NCI-H187 (cell line): ENCODE data around the gene KCNJ9.
"Not testable (repeated sequence)": the region's sequence is repeated elsewhere in the genome, so short reads cannot be mapped to it uniquely, and the experiment has no call there.

Source experiments
- DNase-seq, 2 experiments: peaks; one replicate each; lab custom pipeline; 2025; lab: John Stamatoyannopoulos, UW

Gene KCNJ9

DNA sequence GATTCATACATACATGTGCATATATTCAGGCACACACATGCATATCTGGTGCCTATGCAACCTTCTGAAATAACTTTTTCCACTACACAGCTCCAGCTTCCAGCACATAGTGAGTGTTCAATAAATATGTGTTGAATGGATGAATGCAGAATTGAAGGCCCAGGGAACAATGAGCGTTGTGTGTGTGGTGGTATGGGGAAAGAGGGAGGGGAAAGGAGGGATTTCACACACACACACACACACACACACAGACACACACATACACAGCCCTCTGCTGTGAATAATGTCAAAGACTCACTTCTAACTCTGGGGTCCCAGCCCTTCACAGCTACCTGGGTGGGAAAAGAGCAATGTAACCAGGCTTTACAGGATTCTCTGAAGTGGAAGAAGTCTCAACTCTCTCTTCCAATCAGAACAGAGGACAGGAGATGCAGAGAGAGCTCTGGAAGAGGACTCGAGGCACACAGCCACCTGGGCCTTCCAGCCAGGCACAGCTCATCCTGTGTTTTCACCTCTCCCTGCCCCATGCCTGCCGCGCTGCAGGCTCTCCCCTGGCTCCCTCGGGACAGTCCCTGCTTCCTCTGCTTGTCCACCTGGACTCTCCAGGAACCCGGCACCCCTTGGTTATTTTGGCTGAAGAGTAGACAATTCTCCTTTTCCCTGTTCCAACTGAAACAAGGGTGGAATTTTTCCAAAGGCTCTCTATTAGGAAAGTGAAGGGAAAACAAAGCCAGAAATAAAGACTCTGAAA lies 22.5 kb downstream of the KCNJ9 start:
- DNase-seq = no peak

DNA sequence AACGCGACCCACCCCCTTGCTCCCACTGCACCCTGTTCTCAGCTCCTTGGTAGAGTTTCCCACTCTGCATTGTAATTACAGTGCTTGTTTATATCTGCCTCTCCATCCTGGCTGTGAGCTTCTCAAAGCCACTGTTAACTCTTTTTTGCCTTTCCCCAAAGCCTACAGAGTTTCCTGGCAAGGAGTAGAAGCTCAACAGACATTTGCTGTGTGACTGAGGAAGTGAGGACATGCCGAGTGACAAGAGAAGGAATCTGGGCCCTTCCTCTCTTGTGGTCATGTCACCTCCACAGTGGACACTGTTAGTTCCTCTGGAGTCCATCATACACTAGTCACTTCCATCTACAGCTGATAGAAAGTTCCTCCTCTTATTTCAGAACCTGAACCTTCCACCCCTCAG lies 23.1 kb downstream of the KCNJ9 start:
- DNase-seq = no peak

DNA sequence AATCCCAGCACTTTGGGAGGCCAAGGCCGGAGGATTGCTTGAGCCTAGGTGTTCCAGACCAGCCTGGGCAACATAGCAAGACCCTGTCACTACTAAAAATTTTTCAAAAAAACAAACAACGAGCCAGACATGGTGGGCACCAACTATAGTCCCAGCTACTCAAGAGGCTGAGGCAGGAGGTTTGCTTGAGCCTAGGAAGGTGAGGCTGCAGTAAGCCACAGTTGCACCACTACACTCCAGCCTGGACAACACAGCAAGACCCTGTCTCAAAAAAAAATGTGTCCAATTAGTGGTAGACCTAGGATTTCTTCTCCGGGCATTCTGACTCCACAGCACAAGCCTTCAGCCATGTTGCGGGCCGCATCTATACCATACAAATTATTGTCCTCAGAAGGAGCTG lies 23.8 kb downstream of the KCNJ9 start:
- no peak for DNase-seq

DNA sequence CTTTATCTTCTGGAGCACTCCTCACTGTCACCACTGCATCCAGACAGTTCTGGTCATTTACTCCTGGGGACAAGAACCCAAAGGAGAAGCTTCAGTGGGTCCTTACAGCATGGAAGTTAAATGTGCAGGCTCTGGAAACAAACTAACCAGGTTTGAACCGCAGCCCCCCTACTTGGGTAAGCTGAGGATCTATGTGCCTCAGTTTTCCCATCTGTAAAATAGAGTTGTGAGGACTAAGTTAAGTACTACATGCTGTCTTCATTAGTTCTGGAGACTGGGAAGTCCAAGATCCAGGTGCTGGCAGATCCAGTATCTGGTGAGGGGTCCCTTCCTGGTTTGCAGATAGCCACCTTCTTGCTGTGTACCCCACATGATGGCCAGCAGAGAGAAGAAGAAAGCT lies 26.2 kb downstream of the KCNJ9 start:
- no peak for DNase-seq

DNA sequence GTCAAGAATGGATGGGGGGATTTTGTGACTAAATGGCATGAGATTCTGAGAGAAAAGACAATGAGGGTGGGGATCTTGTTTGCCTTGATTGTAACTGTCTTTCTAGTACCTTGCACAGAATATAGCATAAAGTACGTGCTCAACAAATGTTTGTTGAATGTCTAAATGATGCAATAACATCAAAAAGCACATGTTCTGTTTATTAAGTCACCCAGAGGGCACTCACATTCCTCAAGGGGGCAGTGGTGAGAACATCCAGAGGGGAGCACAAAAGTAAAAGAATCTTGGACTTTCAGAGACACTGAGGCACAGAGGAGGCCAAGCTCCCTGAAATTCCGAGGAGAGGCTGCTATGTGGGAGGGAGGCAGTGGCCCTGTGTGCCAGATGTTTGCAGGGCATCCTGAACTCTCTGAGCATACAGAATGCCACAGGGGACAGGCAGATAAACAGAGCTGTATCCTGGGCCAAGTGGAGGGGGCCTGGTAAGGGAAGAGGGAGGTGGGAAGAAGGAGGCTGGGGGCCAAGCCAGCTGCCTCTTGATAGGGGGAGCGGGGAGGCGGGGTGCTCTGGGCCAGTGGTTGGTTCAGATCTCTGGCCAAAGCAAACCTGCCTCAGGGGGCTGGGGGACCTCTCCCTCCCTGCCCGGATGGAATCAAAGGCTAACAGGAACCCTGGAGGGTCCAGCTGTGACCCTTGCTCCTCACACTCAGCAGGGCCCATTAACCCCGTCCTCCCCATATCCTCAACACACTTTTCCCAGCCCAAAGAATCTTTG lies 27.7 kb downstream of the KCNJ9 start:
- no peak for DNase-seq

DNA sequence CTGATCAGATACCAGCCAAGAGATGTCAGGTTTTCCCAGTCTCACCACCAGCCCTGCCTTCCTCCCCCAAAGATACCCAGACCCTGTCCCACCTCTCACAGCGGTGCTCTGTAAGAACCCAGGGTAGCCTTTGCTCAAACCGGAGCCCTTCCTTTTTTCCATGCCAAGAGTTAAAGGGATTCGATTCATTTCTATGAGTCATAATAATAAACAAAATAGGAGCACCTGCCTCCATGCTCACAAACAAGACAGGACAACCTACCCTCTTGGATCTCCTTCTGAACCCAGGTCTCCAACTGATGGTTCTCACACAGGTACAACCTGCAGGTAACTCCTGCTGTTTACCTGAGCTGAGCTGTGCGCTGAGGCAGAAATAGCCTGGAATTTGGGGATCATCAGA lies 28.3 kb downstream of the KCNJ9 start:
- DNase-seq = no peak

DNA sequence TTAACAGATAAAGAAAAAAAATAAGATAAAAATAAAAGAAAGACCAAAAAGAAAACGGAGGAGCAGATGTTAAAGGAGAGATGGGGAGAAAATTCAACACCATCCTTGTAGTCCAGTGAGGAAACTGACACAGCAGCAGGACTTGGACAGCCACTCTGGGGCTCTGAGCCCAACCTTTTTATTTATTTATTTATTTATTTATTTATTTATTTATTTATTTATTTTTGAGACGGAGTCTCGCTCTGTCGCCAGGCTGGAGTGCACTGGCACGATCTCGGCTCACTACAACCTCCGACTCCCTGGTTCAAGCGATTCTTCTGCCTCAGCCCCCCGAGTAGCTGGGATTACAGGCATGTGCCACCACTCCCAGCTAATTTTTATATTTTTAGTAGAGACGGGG lies 30.1 kb downstream of the KCNJ9 start:
- not testable (repeated sequence) for DNase-seq

DNA sequence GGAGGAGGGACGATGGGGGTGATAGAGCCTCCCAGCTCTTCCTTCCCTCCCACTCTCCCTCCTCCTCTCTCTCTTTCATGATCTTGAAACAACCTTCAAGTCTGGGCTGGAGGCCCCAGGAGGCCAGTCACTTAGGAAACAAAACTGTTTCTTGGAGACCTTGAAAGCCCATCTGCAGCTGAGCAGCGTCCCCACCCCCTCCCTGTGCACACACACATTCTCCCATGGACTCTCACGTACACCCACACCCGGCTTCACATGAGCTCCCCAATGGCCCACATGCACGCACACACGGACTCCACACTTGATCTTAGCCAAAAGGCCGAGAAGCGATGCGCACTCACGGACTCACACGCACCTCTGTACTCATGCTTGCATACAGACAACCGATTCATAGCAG lies 31.0 kb downstream of the KCNJ9 start:
- DNase-seq = no peak

DNA sequence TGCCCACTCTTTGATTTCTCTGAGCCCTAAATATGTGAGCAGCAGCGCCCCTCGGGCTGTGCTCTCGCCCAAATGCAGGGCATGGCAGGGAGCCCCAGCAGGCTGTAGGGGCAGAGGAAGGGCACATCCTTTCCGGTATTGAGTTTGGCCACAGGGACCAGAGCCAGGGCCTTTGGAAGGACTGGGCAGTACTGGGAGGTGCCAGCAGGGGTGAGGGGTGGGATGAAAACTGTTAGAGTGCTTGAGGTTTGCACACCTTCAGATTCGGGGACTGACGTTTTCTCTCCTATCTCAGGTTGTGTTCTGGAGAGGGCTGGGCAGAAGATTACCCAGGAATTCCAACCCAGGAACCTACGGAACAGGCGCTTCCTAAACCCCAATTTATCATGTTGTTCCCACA lies 32.1 kb downstream of the KCNJ9 start:
- no peak for DNase-seq

DNA sequence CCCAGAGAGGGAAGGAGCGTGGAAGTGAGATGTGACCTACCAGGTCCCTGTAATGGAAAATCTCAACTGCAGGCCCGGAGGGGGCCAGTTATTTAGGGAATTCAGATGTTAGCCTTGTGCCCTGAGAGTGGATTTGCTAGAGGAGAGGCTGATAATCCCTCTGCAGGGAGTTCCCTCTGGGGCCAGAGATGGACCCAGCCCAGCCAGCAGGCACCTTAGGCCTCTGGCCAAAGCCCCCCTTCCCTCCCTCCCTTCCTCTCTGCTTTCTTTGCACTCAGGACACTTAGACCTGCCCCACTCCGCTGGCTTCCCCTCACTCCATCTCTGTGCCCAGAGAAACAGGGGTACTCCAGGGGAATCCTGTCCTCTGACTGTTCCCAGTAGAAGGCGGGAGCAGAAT lies 32.7 kb downstream of the KCNJ9 start:
- DNase-seq = no peak

DNA sequence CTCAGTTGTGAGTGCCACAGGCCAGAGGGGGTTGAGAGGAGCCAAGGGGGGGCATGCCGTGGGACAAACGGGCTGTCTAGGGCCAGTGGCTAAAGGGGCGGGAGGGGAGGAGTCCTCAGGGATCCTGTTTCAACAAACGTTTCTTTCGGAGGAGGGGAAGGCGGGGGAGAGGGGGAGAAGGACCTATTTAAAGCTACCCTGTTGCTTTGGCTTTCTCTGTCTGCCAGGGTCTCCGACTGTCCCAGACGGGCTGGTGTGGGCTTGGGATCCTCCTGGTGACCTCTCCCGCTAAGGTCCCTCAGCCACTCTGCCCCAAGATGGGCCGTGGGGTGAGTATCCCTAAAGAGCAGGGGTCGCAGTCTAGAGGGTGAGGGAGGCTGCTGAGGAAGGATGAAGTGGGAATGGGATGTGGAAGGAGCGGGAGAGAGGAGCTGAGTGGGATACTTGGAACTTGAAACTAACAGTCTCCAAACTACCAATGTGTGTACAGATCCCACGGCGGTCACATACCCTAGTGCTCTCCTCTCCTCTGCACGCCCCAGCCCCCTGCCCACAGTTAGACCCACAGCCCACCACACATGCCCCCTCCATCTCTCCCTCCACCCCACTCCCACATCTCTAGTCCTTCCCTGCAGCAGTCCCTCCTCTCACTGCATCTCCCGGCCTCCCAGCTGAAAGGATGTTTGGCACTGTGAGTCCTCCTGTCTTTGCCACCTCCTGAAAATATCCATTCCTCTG lies 34.4 kb downstream of the KCNJ9 start, which contains the start of gene ATP1A2:
Gene ATP1A2, plus strand, starts transcription at position 215 of the 738 bp plus-strand sequence. Its CDS starts 103 bp downstream, at position 318.
- no peak for DNase-seq

DNA sequence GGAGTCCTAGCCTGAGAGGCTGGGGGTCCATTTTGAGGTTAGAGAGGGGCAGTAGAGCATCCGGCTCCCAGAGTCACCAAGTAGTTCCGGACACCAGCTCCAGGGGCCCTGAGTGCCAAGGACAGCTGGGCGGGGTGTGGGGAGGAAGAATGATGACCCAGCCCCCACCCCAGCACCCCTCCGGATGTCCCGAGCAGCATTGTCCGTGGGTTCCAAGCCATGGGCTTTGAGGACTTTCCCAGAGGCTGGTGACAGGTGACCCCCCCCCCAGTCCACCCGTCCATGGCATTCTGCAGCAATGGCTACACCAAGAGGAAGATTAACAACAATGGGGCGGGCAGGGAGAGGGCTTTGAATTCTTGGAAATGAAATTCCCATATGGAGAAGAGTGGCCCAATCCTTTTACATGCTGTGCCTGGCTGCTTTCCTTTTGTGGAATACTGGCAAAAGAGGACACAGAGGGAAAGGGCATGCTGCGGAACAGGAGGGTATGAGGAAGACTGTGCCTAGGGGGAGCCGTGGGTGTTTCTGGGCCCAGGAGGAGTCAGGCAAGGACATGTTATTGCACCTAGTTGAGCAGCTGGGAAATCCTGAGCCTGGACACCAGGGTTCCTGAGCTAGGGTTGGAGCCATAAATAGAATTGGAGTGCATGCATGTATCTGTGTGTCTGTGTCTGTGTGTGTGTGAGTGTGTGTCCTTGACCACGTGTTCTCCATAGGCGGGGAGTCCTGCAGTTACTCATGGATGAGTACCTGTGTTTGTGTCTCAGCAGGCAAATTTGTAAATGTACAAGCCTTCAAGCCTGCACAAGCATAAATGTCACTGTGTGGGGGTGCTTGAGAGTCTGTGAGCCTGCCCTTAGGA lies 35.2 kb downstream of the KCNJ9 start:
- no peak for DNase-seq

DNA sequence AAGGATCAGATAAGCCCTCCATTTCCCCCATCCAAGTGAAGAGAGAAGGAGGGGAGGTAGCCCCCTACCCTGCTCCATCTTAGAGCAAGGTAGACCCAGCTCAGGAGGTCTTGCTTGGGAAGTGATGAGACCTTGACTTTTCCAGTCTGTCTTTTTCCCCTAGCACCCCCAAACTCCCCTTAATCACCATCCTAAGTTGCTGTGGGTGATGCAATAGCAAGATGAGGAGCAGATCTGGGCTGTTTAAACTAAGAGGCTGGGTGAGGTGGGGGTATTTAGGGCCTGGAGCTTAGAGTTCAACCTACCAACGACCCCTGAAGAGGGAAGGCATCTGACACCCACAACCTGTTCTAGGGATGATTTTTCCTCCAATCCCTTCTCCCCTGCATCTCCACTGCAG lies 36.0 kb downstream of the KCNJ9 start:
- DNase-seq = no peak

DNA sequence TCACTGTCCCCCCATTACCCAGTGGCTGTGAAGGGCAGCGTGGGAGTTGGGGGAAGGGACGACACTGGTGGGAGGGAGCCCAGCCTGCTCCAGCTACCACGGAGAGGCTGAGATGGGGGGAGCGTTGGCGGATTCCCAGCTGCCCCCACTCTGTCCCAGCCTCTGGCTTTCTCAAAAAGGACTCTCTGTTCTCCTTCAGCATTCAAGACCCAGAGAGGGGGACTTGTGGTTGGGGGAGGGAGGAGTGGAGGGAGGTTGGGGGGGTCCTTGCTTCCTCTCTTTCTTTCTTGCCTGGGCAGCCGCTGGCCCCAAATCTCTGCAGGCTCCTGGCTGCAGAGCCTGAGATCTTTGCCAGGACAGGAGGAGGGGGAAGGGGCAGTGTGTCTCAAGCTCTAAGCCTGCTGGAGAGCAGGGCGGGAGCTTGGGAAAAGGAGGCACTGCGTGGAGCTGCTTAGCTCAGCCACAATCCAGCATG lies 36.4 kb downstream of the KCNJ9 start:
- no peak for DNase-seq

DNA sequence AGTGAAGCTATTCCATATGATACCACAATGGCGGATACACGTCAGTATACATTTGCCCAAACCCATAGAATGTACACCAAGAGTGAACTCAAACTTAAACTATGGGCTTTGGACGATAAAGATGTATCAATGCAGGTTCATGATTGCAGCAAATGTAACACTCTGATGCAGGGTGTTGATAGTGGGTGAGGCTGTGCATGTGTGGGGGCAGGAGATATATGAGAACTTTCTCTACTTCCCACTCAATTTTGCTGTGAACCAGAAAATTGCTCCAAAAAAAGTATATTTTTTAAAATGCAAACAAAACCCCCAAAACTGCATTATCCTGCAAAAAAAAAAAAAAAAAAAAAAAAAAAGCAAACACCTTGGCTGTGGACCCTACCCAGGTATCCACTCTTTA lies 37.6 kb downstream of the KCNJ9 start:
- DNase-seq = no peak

DNA sequence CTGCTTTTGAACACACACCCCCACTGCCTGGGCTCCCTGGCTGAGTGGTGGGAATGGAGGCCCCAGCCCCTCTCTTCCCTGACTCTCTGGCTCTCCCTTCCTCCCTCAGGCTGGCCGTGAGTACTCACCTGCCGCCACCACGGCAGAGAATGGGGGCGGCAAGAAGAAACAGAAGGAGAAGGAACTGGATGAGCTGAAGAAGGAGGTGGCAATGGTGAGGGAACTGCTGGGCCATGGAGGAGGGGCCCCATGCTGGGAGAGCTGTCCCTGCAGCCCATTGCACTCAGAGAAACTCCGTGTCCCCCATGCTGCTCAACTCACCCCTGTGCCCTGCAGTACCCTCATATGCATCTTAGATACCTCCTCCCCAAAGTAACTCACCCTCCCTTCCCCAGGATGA lies 39.5 kb downstream of the KCNJ9 start:
- DNase-seq = no peak

DNA sequence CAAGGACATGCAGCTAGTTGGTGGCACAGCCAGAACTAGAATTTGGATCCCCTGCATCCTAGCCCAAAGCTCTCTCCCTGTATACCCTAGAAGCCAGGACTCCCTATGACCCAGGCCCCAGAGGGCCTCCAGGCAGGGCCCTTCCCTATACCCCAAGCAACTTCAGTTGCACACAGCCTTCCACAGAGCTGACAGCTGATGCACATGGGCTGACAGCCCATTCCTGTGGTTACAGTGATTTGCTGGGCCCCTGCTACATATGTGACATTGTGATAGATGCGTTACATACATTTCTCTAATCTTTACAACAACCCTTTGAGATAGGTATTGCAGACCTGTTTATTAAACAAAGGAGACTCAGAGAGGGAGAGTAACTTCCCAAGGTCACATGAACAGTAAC lies 40.0 kb downstream of the KCNJ9 start:
- no peak for DNase-seq

DNA sequence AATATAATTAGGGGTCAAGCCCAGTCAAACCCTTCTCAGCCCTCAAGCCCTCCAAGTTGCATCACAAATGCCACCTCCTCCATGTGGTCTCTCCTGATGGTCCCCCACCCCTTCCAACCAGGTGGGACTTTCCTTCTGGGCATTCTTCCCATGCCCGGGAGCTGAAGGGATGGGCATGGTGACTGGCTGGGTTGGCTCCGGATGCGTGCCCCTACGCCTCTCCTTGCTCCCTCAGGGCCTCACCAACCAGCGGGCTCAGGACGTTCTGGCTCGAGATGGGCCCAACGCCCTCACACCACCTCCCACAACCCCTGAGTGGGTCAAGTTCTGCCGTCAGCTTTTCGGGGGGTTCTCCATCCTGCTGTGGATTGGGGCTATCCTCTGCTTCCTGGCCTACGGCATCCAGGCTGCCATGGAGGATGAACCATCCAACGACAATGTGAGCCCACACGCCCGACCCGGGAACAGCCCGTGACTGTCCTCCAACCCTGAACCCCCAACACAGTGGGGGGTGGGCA lies 41.7 kb downstream of the KCNJ9 start:
- DNase-seq = no peak

DNA sequence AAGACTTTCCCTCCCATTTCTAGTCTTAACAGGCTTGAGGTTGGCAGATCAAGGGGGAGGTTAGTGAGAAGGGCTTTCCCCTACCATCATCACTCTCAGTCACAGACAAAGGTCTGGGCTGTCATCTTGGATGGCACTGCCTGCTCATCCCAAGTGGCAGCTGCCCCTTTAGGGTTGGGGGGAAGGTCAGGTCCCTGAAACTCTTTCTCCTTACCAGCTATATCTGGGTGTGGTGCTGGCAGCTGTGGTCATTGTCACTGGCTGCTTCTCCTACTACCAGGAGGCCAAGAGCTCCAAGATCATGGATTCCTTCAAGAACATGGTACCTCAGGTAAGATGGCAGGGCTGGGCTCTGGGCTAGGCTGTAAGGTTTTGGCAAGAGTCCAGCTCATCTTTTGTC lies 42.4 kb downstream of the KCNJ9 start:
- no peak for DNase-seq

DNA sequence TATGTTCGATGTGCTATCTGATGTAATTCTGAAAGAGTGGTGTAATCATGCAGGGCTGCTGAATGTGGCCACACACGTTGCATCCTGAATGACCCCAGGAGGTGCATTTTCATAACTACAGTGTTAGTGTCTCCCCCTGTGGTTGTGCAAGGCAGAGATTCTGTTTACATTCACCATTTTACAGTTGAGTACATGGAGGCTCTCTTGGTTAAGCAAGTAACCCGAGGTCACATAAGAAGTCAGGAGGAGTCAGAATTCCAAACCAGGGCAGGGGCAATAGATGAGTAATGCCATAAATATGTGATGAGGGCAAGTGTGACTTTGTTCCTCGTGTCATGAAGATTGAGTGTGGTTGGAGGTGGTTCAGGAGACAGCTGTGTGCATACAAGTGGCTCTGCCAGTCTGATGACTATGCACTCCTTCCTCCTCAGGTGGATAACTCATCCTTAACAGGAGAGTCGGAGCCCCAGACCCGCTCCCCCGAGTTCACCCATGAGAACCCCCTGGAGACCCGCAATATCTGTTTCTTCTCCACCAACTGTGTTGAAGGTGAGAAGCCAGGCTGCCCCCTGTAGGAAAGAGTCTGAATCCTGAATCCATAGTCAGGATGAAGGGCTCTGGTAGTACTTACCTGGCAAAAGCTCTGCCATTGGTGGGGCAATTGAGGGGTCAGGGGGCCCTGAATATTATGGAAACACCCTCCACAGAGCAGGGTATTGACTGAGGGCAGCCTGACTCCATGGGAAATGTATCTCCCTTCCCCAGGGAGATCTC lies 43.6 kb downstream of the KCNJ9 start:
- no peak for DNase-seq

DNA sequence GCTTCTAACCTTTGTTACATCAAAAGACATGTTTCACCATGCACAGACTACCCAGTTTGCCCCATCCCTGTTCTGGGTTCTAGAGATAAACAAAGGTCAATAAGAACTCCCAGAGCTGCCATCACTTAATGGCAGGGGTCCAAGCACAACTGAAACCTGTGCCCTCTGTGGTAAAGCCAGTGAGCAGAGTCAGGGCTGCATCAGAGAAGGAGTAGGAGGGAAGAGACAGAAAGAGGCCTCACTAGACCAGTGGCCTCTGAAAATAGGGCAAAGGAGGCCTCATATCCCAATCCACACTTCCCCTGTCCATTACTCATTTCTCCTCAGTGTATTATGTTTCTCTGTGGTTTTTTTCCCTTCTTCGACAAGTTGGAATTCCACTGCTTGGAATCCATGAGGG lies 44.4 kb downstream of the KCNJ9 start:
- no peak for DNase-seq
